Stimulated activated CD8-positive, alpha-beta memory T cell treated with anti-CD3 and anti-CD28 coated beads, Interleukin-7, amount 100 ng/mL, for 1 hour (primary cell): ENCODE results near the gene CDK9.

ENCODE experiments used
- DNase-seq, 2 donors: peaks; one replicate each; pipeline ENCODE4 v3.0.0-alpha.2; 2020; ENCODE audit warnings: low read depth in 2 of 2

Gene CDK9

DNA sequence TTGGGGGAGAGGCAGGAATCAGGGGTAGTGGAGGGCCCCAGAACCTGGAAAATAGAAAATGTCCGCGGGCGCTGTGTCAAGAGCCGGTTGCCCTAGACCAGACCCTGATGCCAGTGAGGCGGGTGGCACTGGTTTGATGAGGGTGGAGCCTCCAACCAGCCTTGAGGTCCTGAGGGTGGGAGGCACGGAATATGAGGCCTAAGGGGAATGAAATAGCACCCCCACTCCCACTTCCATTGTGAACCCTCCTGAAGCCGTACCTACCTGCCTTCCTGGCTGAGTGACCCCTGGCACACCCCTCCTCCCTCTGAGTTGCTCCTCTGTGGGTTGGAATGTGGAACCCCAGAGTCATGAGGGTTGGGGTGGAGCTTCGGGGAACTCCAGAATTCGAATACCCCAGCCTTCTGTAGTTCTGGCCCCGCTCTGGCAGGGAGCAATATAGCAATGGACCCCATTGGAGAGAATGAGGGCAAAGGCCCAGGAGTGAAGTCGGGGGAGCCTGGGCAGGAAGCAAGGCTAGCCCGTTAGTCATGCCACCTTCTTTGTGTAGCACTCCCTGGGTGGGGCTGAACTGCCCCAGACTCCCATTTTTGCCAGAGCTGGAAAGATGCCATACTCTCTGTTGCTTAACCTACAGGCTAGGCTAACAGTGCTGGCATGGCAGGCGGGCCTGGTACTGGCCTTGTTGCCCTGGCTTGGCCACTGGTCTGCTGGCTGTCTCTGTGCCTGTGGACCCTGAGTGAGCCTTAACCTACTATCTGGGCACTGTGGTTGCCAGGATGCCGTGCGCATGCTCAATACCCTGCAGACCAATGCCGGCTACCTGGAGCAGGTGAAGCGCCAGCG lies 17.9 kb downstream of the CDK9 start:
- DNase-seq, result no peak

DNA sequence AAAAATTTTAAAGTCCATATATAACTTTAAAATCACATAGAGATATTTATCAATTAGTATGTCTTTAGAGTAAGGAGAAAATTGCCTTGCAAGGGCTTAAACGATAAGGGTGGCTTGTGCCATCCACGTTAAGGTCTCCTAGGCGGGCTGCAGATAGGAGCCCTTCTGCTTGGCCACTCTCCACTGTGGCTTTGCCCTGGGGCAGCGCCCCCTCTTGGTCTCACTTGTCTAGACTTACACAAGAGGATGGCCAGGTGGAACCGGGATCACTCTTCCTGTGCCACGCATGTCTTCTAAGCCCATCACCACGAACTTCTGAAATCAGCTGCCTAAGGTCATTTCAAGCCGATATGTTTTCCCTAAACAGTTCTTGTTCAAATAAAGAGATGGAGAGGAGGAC lies 19.8 kb downstream of the CDK9 start:
- no peak for DNase-seq

- no peak for DNase-seq
Observed at GRCh38 chr9:127806871-127807270, 21.0 kb downstream of the CDK9 start.

- no peak for DNase-seq
Observed at GRCh38 chr9:127808347-127809001, 22.6 kb downstream of the CDK9 start.

GRCh38 chr9:127809002-127809539 lies 23.2 kb downstream of the CDK9 start:
- no peak for DNase-seq

GRCh38 chr9:127809540-127810377 lies 23.9 kb downstream of the CDK9 start:
- no peak for DNase-seq

GRCh38 chr9:127810378-127811187 lies 24.7 kb downstream of the CDK9 start:
- DNase-seq, result no peak

- DNase-seq, result no peak
Observed at GRCh38 chr9:127812011-127812410, 26.2 kb downstream of the CDK9 start.

GRCh38 chr9:127812936-127813675 lies 27.3 kb downstream of the CDK9 start:
- no peak for DNase-seq

DNA sequence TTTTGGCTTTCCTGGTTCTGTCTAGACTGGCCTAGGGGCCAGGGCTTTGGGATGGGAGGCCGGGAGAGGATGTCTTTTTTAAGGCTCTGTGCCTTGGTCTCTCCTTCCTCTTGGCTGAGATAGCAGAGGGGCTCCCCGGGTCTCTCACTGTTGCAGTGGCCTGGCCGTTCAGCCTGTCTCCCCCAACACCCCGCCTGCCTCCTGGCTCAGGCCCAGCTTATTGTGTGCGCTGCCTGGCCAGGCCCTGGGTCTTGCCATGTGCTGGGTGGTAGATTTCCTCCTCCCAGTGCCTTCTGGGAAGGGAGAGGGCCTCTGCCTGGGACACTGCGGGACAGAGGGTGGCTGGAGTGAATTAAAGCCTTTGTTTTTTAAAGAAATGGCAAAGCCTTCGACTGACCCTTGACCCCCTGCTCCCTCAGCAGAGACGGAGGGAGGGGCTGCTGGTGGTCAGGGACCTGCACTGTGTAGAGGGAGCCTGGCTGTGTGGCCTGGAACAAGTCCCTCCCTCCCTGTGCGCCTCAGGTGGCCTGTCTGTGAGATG lies 27.9 kb downstream of the CDK9 start:
- DNase-seq, result no peak

DNA sequence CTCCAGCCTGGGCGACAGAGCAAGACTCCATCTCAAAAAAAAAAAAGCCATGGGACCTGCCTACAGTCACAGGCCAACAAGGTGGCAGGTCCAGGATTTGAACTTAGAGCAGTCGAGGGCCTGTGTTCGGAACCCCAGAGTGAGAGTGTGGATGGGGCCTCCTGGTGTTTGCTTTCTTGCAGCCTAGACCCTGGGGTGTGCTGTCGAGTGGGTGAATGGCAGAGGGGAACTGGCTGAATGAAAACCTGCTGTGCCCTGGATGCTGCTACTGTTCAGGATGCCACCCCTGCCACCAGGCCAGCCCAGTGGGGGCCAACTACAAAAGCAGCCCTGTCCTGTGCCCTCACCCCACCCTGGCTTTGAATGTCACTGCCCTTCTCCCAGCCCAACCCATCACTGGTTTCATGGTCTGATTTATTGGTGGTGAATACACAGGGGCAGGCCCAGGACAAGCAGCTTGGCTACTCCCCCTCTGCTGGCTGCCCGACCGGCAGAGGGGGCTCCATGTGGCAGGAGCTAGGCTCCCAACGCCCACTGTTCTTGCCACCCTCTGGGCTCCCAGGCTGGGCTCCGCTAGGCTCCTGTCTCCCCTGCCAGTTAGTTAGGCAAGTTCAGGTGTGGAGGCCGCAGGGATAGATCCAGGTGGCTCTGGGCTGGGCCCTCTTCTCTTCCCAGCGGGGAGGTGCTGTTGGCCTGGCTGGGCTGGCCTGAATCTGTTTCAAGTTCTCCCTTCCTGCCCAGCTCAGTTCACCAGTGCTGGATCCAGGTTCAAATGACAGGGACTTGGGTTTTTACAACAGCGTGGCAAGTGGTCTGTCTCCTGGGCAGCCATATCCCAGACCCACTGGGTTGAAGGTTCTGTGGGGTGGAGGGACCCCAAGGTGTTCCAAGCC lies 29.0 kb downstream of the CDK9 start:
- no peak for DNase-seq

DNA sequence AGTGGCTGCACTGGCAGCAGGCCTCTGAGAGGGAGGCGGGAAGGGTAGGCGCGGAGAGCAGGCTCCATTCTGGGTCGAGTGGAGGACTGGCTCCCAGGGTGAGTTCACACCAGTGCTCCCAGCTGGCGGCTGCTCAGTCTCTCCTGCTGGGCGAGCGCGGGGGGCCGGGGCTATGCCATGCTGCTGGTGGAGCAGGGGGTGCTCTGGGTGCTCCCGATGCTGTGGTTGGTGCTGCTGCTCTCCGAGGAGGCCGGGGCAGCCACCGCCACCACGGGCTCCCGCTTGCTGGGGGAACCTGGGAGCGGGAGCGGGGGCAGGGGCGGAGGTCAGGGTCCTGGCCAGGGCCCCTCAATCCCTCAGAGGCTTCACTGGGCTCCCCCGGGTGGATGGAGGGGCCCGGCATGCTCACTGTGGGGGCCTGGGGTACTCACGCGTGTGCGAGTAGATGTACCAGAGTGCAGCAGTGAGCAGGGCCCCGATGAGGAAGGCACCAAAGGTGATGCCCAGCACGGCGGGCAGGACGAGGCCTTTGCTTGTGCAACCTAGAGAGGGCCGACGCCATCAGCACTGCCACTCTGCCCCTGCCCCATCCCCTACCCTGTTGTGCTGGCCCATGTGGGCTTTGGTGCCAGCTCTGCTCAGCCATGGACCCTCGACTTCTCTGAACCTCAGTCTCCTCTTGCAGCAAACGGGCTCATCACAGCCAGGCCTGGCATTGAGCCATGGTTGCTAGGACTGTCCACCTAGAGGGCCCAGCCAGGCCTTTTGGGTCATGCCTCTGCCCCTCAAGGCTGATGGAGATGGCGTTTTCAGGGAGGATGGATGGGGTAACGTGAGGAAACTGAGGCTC lies 29.9 kb downstream of the CDK9 start:
- no peak for DNase-seq

GRCh38 chr9:127816362-127816725 lies 30.5 kb downstream of the CDK9 start:
- DNase-seq, result no peak

DNA sequence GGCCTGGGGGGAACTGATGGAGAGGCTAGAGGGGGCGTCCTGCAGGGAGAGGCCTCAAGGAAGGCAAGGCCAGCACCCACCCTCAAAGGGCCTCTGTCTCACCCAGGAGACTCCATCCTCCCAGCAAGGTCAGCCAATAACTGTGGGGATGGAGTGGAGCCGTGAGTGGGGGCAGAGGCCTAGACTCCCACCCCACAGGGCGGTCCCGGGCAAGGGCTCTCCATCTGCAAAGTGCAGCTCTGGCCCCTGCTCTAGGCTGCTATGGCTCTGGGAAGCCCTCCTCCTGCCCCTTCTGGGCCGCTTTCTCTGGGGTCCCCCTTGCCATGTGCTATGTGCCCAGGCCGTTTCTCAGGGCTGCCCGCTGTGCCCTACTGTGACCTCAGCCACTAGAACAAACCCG lies 30.9 kb downstream of the CDK9 start:
- DNase-seq, result no peak

GRCh38 chr9:127817881-127818434 lies 32.1 kb downstream of the CDK9 start:
- no peak for DNase-seq

GRCh38 chr9:127818574-127818973 lies 32.7 kb downstream of the CDK9 start:
- no peak for DNase-seq

- no peak for DNase-seq
Observed at GRCh38 chr9:127822108-127822507, 36.3 kb downstream of the CDK9 start.
